HG03103 (cell line): ENCODE results near the gene CRACR2B.

Experiments used
- ATAC-seq: cut with Tn5 transposase; IDR thresholded peaks from one replicate; pipeline ENCODE4 v1.9.1; 2021; ENCODE audit warnings: low read depth; ENCODE audit not compliant: unreplicated experiment

Gene CRACR2B

GRCh38 chr11:810040-810567, 17.6 kb upstream of the CRACR2B start:
- no peak for ATAC-seq

- no peak for ATAC-seq
Observed at GRCh38 chr11:811446-812245, 16.1 kb upstream of the CRACR2B start.

- ATAC-seq: no peak
Observed at GRCh38 chr11:812390-812789, 15.3 kb upstream of the CRACR2B start.

- ATAC-seq: no peak
Observed at GRCh38 chr11:813072-813455, 14.7 kb upstream of the CRACR2B start.

- no peak for ATAC-seq
Observed at GRCh38 chr11:813456-814096, 14.1 kb upstream of the CRACR2B start.

- ATAC-seq: no peak
Observed at GRCh38 chr11:815675-816432, 11.9 kb upstream of the CRACR2B start.

- ATAC-seq: no peak
Observed at GRCh38 chr11:816433-816779, 11.3 kb upstream of the CRACR2B start.

GRCh38 chr11:818396-819128, 9.2 kb upstream of the CRACR2B start, which contains the start of gene PNPLA2:
Gene PNPLA2, plus strand, starts transcription at chr11:818914. Its CDS starts 805 bp downstream, at chr11:819719.
- ATAC-seq: no peak

- ATAC-seq: peak; percentile 51
Observed at GRCh38 chr11:819129-819931, 8.4 kb upstream of the CRACR2B start.

- ATAC-seq: peak; percentile 41
Observed at GRCh38 chr11:819943-820649, 7.6 kb upstream of the CRACR2B start.

- ATAC-seq: no peak
Observed at GRCh38 chr11:820655-821511, 6.8 kb upstream of the CRACR2B start.

- no peak for ATAC-seq
Observed at GRCh38 chr11:821512-822371, 6.0 kb upstream of the CRACR2B start.

- ATAC-seq: no peak
Observed at GRCh38 chr11:823441-824291, 4.1 kb upstream of the CRACR2B start.

GRCh38 chr11:824292-824880, 3.3 kb upstream of the CRACR2B start:
- no peak for ATAC-seq

- ATAC-seq: no peak
Observed at GRCh38 chr11:824942-825341, 2.8 kb upstream of the CRACR2B start.
